ENCODE data around the gene MT1G.
A peak's percentile ranks its signal among the peaks of the same experiment; 100 is the strongest.

Gene MT1G

DNA sequence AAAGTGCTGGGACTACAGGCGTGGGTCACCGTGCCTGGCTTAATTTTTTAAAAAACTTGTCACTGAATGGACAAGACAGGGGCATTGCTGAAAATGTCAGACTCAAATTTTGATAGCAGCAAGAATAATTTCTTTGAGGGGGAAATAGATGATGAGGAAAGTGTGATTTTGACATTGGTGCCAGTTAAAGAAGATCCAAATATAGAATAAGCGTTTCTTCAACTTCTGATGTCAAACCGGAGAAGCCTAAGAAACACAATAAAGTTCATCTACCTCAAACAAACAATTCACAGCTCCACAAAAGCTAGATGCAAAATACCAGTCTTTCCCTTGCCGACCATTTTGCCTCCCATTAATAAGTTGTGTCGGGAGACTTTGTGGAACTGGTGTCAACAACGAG lies 18.9 kb upstream of the MT1G start:
- no peak overlapping the region for H3K4me3 ChIP-seq (replicated peaks; ENCODE audit: low read depth, low read length)
- DNase-seq (ENCODE audit: extremely low read depth, low read depth) = no peak
- TF ChIP-seq, protein P1, sequence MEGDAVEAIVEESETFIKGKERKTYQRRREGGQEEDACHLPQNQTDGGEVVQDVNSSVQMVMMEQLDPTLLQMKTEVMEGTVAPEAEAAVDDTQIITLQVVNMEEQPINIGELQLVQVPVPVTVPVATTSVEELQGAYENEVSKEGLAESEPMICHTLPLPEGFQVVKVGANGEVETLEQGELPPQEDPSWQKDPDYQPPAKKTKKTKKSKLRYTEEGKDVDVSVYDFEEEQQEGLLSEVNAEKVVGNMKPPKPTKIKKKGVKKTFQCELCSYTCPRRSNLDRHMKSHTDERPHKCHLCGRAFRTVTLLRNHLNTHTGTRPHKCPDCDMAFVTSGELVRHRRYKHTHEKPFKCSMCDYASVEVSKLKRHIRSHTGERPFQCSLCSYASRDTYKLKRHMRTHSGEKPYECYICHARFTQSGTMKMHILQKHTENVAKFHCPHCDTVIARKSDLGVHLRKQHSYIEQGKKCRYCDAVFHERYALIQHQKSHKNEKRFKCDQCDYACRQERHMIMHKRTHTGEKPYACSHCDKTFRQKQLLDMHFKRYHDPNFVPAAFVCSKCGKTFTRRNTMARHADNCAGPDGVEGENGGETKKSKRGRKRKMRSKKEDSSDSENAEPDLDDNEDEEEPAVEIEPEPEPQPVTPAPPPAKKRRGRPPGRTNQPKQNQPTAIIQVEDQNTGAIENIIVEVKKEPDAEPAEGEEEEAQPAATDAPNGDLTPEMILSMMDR (IDR thresholded peaks at IDR 0.05; ENCODE audit: low read depth, low read length, missing control alignments) = no peak

DNA sequence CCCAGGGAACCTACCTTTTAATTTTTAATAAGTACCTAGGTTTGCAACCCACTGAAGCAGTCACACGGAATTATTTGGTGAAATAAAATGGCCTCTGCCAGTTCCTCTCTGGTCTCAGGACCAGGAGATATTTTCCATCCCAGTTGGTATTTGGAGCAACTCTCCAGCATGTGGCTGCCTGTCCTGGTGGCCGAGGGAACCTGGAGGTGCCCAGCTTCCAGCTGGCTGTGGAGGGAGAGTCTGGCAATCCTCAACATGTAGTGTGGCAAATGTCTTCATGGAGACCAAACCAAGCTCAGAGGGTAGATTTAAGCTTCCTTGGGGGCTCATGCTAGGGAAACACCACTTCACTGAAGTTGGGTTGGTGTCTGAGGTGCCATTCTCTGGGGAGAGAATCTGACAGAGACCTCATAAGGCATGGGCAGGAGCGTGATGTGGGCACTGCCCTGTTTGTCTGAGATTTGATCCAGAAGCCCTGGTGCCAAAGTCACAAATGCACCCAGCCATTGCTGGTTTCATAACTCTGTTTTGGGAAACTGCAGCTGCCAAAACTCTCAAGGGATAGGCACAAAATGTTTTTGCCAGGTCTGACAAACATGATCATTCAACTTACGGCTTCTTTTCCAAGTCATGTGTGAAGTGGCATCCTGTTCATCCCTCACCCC lies 17.2 kb upstream of the MT1G start:
- TF ChIP-seq, protein P1 (IDR thresholded peaks at IDR 0.05; ENCODE audit: low read depth, low read length, missing control alignments) = no peak
- no peak overlapping the region for H3K4me3 ChIP-seq (replicated peaks; ENCODE audit: low read depth, low read length)
- DNase-seq (ENCODE audit: extremely low read depth, low read depth) = no peak

DNA sequence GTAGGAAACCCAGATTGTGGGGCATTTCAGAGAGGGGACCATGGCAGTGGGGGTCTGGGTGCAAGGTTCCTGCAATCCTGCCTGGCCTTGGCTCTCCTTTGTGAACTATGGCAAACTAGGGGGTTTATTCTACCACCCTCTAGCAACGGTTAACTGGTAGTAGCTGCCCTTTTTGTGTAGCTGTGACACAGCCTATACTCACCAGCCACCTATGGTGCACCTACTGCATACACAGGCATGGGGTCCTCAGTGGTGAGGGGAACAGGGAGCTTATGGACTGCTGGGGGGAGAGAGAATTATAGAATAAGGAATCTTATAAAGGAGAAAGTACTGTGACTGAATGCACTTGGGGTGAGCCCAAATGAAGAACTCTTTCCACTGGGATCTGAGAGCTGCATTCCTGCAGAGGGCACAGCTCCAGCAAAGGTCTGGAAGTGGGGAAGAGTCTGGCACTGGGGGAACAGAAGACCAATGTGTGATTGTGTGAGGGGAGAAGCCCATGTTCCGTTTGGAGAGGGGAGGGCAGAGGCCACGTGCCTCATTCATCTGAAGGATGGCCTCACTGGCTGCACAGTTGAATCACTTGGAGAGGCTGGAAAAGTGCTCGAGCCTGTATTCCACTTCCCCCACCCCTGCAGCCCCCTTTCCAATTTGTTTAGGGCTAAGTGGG lies 16.5 kb upstream of the MT1G start:
- no peak overlapping the region for H3K4me3 ChIP-seq (replicated peaks; ENCODE audit: low read depth, low read length)
- TF ChIP-seq, protein P1 (IDR thresholded peaks at IDR 0.05; ENCODE audit: low read depth, low read length, missing control alignments) = no peak
- no peak for DNase-seq (ENCODE audit: extremely low read depth, low read depth)

DNA sequence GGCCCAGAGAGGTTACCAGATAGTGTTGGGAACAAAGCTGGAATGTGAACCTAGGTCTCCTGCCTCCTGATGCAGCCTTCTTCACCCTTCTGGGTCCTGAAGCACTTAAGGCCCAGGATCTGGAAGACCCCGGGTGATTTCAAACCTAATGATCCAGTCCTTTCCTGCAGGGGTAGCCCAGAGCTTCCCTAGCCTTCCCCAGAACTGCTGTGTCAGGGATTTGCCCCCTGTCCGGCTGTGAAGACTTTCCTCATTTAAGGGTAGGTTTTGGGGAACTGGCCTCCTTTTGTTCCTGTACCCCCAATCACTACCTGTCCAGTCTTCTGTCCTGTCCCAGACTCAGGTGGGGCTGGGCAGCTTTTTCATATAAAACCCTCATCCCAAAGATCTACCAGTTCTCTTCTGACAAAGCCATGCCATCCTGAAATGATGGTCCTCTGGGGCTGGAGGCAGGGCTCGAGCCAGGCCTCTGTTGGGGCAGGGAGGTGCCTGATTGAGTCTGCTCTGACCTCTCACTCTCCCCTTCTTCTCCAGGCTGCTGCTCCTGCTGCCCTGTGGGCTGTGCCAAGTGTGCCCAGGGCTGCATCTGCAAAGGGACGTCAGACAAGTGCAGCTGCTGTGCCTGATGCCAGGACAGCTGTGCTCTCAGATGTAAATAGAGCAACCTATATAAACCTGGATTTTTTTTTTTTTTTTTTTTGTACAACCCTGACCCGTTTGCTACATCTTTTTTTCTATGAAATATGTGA lies 15.7 kb upstream of the MT1G start:
- TF ChIP-seq, protein P1 (IDR thresholded peaks at IDR 0.05; ENCODE audit: low read depth, low read length, missing control alignments) = no peak
- DNase-seq (ENCODE audit: extremely low read depth, low read depth) = no peak
- H3K4me3 ChIP-seq (replicated peaks; ENCODE audit: low read depth, low read length) = peak overlapping the region; percentile 72

DNA sequence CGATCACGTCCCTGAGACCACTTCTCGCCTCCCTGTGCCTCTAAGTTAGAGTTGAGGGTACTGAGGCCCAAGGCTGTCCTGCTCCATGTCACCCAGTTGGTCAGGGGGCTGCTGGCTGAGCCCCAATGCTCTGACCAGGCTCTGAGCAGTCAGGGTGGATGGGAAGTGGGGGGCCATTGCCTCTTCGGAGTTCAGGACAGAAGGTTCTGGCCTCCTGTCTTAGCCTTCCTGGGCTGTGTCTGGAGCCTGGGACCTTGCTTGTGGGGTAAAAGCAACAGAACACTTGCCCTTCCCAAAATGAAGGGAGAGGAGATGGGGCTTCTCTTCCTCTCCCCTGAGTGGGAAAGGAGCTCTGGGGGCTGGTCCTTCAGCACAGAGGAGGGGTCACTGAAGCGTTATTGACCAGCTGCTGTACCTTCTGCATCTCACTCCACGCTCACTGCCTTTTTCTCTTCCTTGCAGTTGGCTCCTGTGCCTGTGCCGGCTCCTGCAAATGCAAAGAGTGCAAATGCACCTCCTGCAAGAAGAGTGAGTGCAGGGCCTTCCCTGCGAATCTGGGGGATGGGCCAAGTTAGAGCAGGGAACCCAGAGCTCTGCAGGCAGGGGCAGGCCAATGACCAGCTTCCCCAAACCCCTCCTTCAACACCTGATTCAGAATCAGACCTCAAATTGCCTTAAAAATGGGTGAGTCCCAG lies 15.0 kb upstream of the MT1G start:
- TF ChIP-seq, protein P1 (IDR thresholded peaks at IDR 0.05; ENCODE audit: low read depth, low read length, missing control alignments) = no peak
- DNase-seq (ENCODE audit: extremely low read depth, low read depth) = no peak
- peak overlapping the region; percentile 72 for H3K4me3 ChIP-seq (replicated peaks; ENCODE audit: low read depth, low read length)

DNA sequence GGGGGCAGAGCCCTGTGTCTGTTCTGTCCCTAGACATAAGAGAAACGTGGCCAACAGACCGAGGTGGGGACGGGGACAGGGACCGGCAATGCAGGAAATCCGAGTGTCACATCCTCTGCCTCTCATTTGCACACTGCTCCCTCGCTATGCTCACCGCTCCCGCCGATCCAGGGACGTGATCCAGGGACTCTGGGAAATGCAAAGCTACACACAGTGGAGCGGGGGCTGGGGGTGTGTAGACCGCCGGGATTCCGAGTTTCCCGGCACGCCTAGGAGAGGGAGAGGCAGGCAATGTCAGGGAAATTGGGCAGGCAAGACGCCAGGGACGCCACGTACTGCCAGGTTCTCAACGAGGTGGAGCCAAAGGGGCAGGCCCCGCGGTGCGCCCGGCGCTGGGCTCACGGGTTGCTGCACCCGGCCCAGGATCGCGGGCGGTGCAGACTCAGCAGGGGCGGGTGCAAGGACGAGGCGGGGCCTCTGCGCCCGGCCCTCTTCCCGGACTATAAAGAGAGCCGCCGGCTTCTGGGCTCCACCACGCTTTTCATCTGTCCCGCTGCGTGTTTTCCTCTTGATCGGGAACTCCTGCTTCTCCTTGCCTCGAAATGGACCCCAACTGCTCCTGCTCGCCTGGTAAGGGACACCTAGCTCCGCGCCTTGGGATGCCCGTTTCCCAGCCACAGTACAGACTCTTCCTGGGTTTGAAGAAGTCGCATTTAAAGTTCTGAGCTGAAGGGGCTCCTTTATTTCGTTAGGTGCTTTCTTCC lies 14.3 kb upstream of the MT1G start, which contains the start of gene MT1X:
Gene MT1X, plus strand, starts transcription at position 532 of the 764 bp plus-strand sequence. Its CDS starts 71 bp downstream, at position 603.
- TF ChIP-seq, protein P1 (IDR thresholded peaks at IDR 0.05; ENCODE audit: low read depth, low read length, missing control alignments) = no peak
- DNase-seq (ENCODE audit: extremely low read depth, low read depth) = peak; percentile 55
- H3K4me3 ChIP-seq (replicated peaks; ENCODE audit: low read depth, low read length) = peak within 1 kb of the TSS; percentile 72
